H1 (cell line): Measurements from ENCODE around the gene FRY. TPM values are rescaled to one million over a fixed set of nuclear protein-coding genes. Genes with fewer than 3 reads are reported as not detected.

ENCODE experiments used
- CTCF ChIA-PET: fragments of 300-600 bp; sonication (Branson Sonifier 250); formaldehyde crosslinking; loops from one replicate; lab custom pipeline; 2021; ENCODE audit not compliant: partially characterized antibody; lab: Charles Lee
- POLR2A ChIA-PET: fragments of 300-600 bp; sonication (Branson Sonifier 250); formaldehyde crosslinking; loops from one replicate; lab custom pipeline; 2021; ENCODE audit warnings: inconsistent platforms; ENCODE audit not compliant: partially characterized antibody; lab: Charles Lee
- DNase-seq, 2 experiments: peaks; one replicate each; pipeline versions ENCODE4 v3.0.0 to v3.0.0-alpha.2; 2010 to 2022; ENCODE audit warnings: low spot score in 2 of 2, low read depth in 1 of 2, mixed read lengths in 1 of 2
- FAIRE-seq: peaks from 2 replicates; lab custom pipeline; 2011; peaks lifted over from hg19 to GRCh38; lab: Jason Lieb, UNC
- H2AFZ ChIP-seq: 2 replicates; pipeline ENCODE4 v1.8.1; 2012; ENCODE audit warnings: low read length, inconsistent platforms
- H2AK5ac ChIP-seq: 2 replicates; pipeline ENCODE4 v1.6.1; 2013; ENCODE audit warnings: low read depth, low read length
- H2BK120ac ChIP-seq: replicated peaks from 2 replicates; pipeline ENCODE3; 2013; ENCODE audit warnings: low read depth, low read length, inconsistent platforms
- H2BK12ac ChIP-seq: 2 replicates; pipeline ENCODE4 v1.6.1; 2013; ENCODE audit warnings: low read depth, low read length
- H2BK15ac ChIP-seq: 2 replicates; pipeline ENCODE4 v1.6.1; 2013; ENCODE audit warnings: low read length
- H2BK20ac ChIP-seq: 2 replicates; pipeline ENCODE4 v1.6.1; 2013; ENCODE audit warnings: low read length
- H2BK5ac ChIP-seq: 2 replicates; pipeline ENCODE4 v1.6.1; 2013; ENCODE audit warnings: low read depth, low read length
- H3K14ac ChIP-seq: 2 replicates; pipeline ENCODE4 v1.6.1; 2013; ENCODE audit warnings: inconsistent platforms; ENCODE audit not compliant: insufficient read length
- H3K18ac ChIP-seq: 2 replicates; pipeline ENCODE4 v1.6.1; 2013; ENCODE audit warnings: low read length; ENCODE audit errors: extremely low read depth
- H3K23ac ChIP-seq: 2 replicates; pipeline ENCODE4 v1.6.1; 2013; ENCODE audit warnings: inconsistent platforms; ENCODE audit not compliant: insufficient read length
- H3K23me2 ChIP-seq: 2 replicates; pipeline ENCODE4 v1.6.1; 2013; ENCODE audit warnings: low read depth, low read length
- H3K27ac ChIP-seq: 2 replicates; pipeline ENCODE4 v1.6.1; 2011; ENCODE audit warnings: low read depth, low read length, inconsistent platforms
- H3K27me3 ChIP-seq, 4 experiments: replicated peaks in 1 of 4; 1 replicate in 1 of 4; 2 replicates in 3 of 4; pipeline versions ENCODE4 v1.6.1 to v1.8.1; 2011 to 2013; ENCODE audit warnings: low read length in 3 of 4, mild to moderate bottlenecking in 3 of 4, inconsistent platforms in 2 of 4, mixed read lengths in 2 of 4, moderate library complexity in 1 of 4; ENCODE audit not compliant: control insufficient read depth in 3 of 4, insufficient read depth in 3 of 4; ENCODE audit errors: extremely low read depth in 1 of 4
- H3K36me3 ChIP-seq, 4 experiments: 2 replicates each; pipeline versions ENCODE4 v1.6.1 to v1.8.1; 2011 to 2013; ENCODE audit warnings: mild to moderate bottlenecking in 4 of 4, low read length in 3 of 4, moderate library complexity in 2 of 4, control low read depth in 1 of 4, inconsistent platforms in 1 of 4; ENCODE audit not compliant: insufficient read depth in 4 of 4, control insufficient read depth in 2 of 4
- H3K4ac ChIP-seq: replicated peaks from 2 replicates; pipeline ENCODE3; 2013; ENCODE audit warnings: low read length, low read depth, mixed read lengths, inconsistent platforms; ENCODE audit not compliant: insufficient read length
- H3K4me1 ChIP-seq, 4 experiments: replicated peaks in 1 of 4; 1 replicate in 1 of 4; 2 replicates in 3 of 4; pipeline versions ENCODE4 v1.6.1 to v1.8.1; 2011 to 2013; ENCODE audit warnings: low read length in 3 of 4, inconsistent platforms in 2 of 4, mixed read lengths in 1 of 4; ENCODE audit not compliant: insufficient read depth in 4 of 4, control insufficient read depth in 3 of 4
- H3K4me2 ChIP-seq, 2 experiments: 2 replicates each; pipeline versions ENCODE4 v1.6.1 to v1.8.1; 2011 to 2013; ENCODE audit warnings: low read depth in 2 of 2, low read length in 2 of 2, control low read depth in 1 of 2, inconsistent platforms in 1 of 2, mild to moderate bottlenecking in 1 of 2; ENCODE audit not compliant: insufficient read depth in 1 of 2
- H3K4me3 ChIP-seq, 4 experiments: fragments of 200-600, 300-600 bp in 1 of 4; sonication (generic), shearing (Covaris generic), sonication (Bioruptor Twin) in 1 of 4; 2 replicates each; pipeline versions ENCODE4 v1.5.1 to v1.8.1; 2011 to 2016; ENCODE audit warnings: low read length in 4 of 4, low read depth in 3 of 4, control low read depth in 2 of 4, inconsistent platforms in 2 of 4, mild to moderate bottlenecking in 2 of 4, mixed read lengths in 1 of 4, moderate library complexity in 1 of 4; ENCODE audit not compliant: insufficient read depth in 2 of 4; ENCODE audit errors: extremely low read depth in 1 of 4
- H3K56ac ChIP-seq: replicated peaks from 2 replicates; pipeline ENCODE3; 2013; ENCODE audit warnings: low read depth, mild to moderate bottlenecking, mixed read lengths, low read length, inconsistent platforms; ENCODE audit not compliant: insufficient read length
- H3K79me1 ChIP-seq: 2 replicates; pipeline ENCODE4 v1.6.1; 2013; ENCODE audit warnings: low read depth, low read length, control low read depth
- H3K79me2 ChIP-seq, 2 experiments: 2 replicates each; pipeline versions ENCODE4 v1.6.1 to v1.8.1; 2012 to 2013; ENCODE audit warnings: low read length in 2 of 2, mild to moderate bottlenecking in 2 of 2, inconsistent platforms in 1 of 2; ENCODE audit not compliant: insufficient read depth in 2 of 2, control insufficient read depth in 1 of 2
- H3K9ac ChIP-seq, 4 experiments: replicated peaks in 1 of 4; 1 replicate in 1 of 4; 2 replicates in 3 of 4; pipeline versions ENCODE4 v1.6.1 to v1.8.1; 2011 to 2013; ENCODE audit warnings: low read depth in 3 of 4, low read length in 3 of 4, control low read depth in 2 of 4, mild to moderate bottlenecking in 2 of 4, moderate library complexity in 2 of 4, inconsistent platforms in 1 of 4; ENCODE audit errors: extremely low read depth in 1 of 4
- H3K9me3 ChIP-seq, 2 experiments: 2 replicates each; pipeline versions ENCODE4 v1.6.1 to v1.8.1; 2012 to 2013; ENCODE audit warnings: mild to moderate bottlenecking in 2 of 2, moderate library complexity in 2 of 2, control low read depth in 1 of 2, inconsistent platforms in 1 of 2, low read depth in 1 of 2, low read length in 1 of 2, mixed read lengths in 1 of 2; ENCODE audit not compliant: insufficient read depth in 2 of 2
- H4K20me1 ChIP-seq, 2 experiments: replicated peaks in 1 of 2; 2 replicates each; pipeline versions ENCODE3 to v1.8.1; 2011 to 2013; ENCODE audit warnings: inconsistent platforms in 2 of 2, low read length in 2 of 2, mild to moderate bottlenecking in 1 of 2; ENCODE audit not compliant: insufficient read depth in 2 of 2, control insufficient read depth in 1 of 2
- H4K5ac ChIP-seq: 2 replicates; pipeline ENCODE4 v1.6.1; 2013; ENCODE audit warnings: low read length, low read depth, mixed read lengths, inconsistent platforms; ENCODE audit not compliant: insufficient read length
- H4K8ac ChIP-seq: 2 replicates; pipeline ENCODE4 v1.8.0; 2013; ENCODE audit warnings: mild to moderate bottlenecking, moderate library complexity, low read length, inconsistent platforms; ENCODE audit not compliant: insufficient read depth; ENCODE audit errors: extremely low read depth
- H4K91ac ChIP-seq: replicated peaks from 2 replicates; pipeline ENCODE3; 2013; ENCODE audit warnings: low read length, mixed read lengths, inconsistent platforms; ENCODE audit not compliant: insufficient read length
- CHD2 ChIP-seq: IDR thresholded peaks from 2 replicates; pipeline ENCODE4 v1.6.1; 2012; ENCODE audit warnings: low read length, improper control_type of control experiment
- SAP30 ChIP-seq: fragments of 300-600 bp; sonication (generic); IDR thresholded peaks from 2 replicates; pipeline ENCODE4 v1.7.1; 2012; ENCODE audit warnings: low read length, moderate library complexity, mild to moderate bottlenecking, inconsistent platforms; ENCODE audit not compliant: insufficient read depth, insufficient replicate concordance
- WGBS, 2 experiments: shearing (Covaris generic) in 1 of 2; methylation state at CpG; one replicate each; pipeline versions ENCODE4 v1.1.6 to v1.1.7; 2013 to 2015; ENCODE audit warnings: low lambda C conversion rate in 2 of 2, mixed read lengths in 2 of 2, inconsistent platforms in 1 of 2, low coverage in 1 of 2, missing lambda C conversion rate in 1 of 2; ENCODE audit not compliant: insufficient replicate concordance in 2 of 2, insufficient coverage in 1 of 2, insufficient read length in 1 of 2; ENCODE audit errors: extremely low coverage in 1 of 2, missing lambda C conversion rate in 1 of 2; 5-methylcytosine and 5-hydroxymethylcytosine counted together
- polyA plus RNA-seq, 7 experiments: library from polyadenylated mRNA; depleted of rRNA in 3 of 7; stranded (reverse) in 5 of 7; unstranded in 2 of 7; fragments of >200 nt in 5 of 7; fragments of 200-250 nt in 2 of 7; gene quantifications; 1 replicate in 5 of 7; 2 replicates in 1 of 7; 4 replicates in 1 of 7; pipeline versions ENCODE4 v1.2.1 to v1.2.3, GENCODE V29; 2011 to 2013; ENCODE audit warnings: missing spikeins in 2 of 7, mixed read lengths in 2 of 7
- total RNA-seq: library from RNA; stranded (reverse); fragmentation: NEBNext Ultra II Directional; extraction: Animal tissue kit (Norgen Biotek cat#: 25700); gene quantifications from 2 replicates; pipeline ENCODE4 v1.2.1, GENCODE V29; 2021

FRY gene
- total and polyA plus RNA-seq, 2 of the 8 experiments (the other 6 are each of a cell fraction or from before 2014, with no cell fraction given): 4.3 to 9.2 TPM

DNA sequence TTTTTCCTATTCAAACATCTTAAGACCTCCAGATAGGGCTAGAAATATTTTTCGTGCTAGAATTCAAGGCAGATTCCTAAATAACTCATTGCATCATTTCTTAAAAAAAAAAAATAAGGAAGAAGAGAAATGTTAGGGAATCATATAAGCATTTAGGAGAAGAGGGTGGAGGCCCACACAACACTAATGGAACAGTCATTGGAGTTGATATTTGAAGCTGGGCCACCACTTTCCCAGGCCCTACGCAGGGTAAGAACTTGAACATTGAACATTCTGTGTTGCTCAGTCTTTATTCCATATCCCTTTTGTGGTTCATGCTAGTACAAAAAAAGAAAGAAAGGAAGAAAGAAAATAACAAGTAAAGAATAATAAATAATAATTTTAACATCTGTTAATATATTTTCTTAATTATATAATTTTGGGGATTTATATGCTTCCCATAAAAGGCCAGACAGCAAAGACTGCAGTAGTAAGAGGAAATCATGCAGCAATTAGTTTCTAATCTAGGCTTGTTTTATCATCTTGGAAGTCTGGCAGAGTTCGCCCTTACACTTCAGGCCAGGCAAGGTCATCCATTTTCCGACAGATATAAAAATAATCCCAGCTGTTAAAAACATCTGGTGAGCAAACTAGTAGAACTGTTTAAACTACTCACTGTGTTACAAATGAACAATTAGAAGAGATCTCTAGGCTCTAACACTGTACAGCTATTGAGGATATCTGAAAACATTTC, 127.7 kb downstream of the FRY start:
- Histone ChIP-seq H3K27ac (no peak overlapping the region), H3K79me2 (no peaks in the 10 kb centered on the region), H2BK20ac (no peak overlapping the region), H3K56ac (no peak overlapping the region), H3K36me3 (no peaks in the 10 kb centered on the region; a peak in 1 of 8 replicates), H2AFZ (no peak overlapping the region), H3K4ac (no peak overlapping the region), H2BK15ac (no peak overlapping the region), H3K14ac (no peak overlapping the region), H3K4me2 (no peak overlapping the region), H2BK12ac (no peak overlapping the region), H3K23me2 (no peaks in the 10 kb centered on the region), H3K79me1 (no peaks in the 10 kb centered on the region), H2AK5ac (no peak overlapping the region), H2BK5ac (no peak overlapping the region), H3K9ac (no peak overlapping the region), H3K9me3 (no peaks in the 10 kb centered on the region), H3K23ac (no peak overlapping the region), H4K20me1 (no peaks in the 10 kb centered on the region), H4K5ac (no peak overlapping the region), H4K8ac (no peak overlapping the region), H3K27me3 (no peaks in the 10 kb centered on the region), H2BK120ac (no peak overlapping the region), H3K18ac (no peak overlapping the region), H4K91ac (no peak overlapping the region), H3K4me3 (no peak overlapping the region), H3K4me1 (no peaks in the 10 kb centered on the region)
- DNase-seq (no peak), FAIRE-seq (no peak)
- ChIA-PET POLR2A (no interaction called here), CTCF (interaction anchor here (0.9 kb wide), 1 partner anchor 8 kb away, joined by 3 read pairs; no protein-coding TSS in a partner anchor)
- WGBS, 2 experiments: 83% methylated on average over 4 of the region's 4 CpGs; no CpG with 5 or more reads in 1 of the 2 experiments
- TF ChIP-seq CHD2: no peak
- TF ChIP-seq SAP30: no peak
